Neutrophil (primary cell): ENCODE data around the gene REXO4.
"Not testable (repeated sequence)": the region's sequence is repeated elsewhere in the genome, so short reads cannot be mapped to it uniquely, and the experiment has no call there.

Experiments used
- H3K27ac ChIP-seq: fragments of 200-600 bp; sonication (generic); 2 replicates; pipeline ENCODE4 v1.5.1; 2016; ENCODE audit warnings: mild to moderate bottlenecking, moderate library complexity
- H3K27me3 ChIP-seq: fragments of 200-600 bp; sonication (generic); 2 replicates; pipeline ENCODE4 v1.6.0; 2016; ENCODE audit warnings: mild to moderate bottlenecking
- H3K36me3 ChIP-seq: fragments of 200-600 bp; sonication (generic); 2 replicates; pipeline ENCODE4 v1.5.1; 2017
- H3K4me1 ChIP-seq, 2 experiments: fragments of 200-600 bp in 1 of 2; sonication (generic) in 1 of 2; 1 replicate in 1 of 2; 2 replicates in 1 of 2; pipeline versions ENCODE4 v1.5.1 to v1.6.1; 2013 to 2016; ENCODE audit warnings: low read depth in 1 of 2, low read length in 1 of 2, mild to moderate bottlenecking in 1 of 2, moderate library complexity in 1 of 2; ENCODE audit not compliant: control insufficient read depth in 1 of 2, insufficient read depth in 1 of 2
- H3K4me3 ChIP-seq, 2 experiments: fragments of 200-600 bp in 1 of 2; sonication (generic) in 1 of 2; 1 replicate in 1 of 2; 2 replicates in 1 of 2; pipeline ENCODE4 v1.5.1; 2013 to 2016; ENCODE audit warnings: low read depth in 1 of 2, low read length in 1 of 2, mild to moderate bottlenecking in 1 of 2, moderate library complexity in 1 of 2
- H3K9me3 ChIP-seq: fragments of 200-600 bp; sonication (generic); 2 replicates; pipeline ENCODE4 v1.5.1; 2016
- TF ChIP-seq, protein P1 (sequence below): fragments of 200-600 bp; sonication (generic); IDR thresholded peaks from 2 replicates; pipeline ENCODE4 v1.5.1; 2016; ENCODE audit warnings: antibody characterized with exemption

The REXO4 gene

DNA sequence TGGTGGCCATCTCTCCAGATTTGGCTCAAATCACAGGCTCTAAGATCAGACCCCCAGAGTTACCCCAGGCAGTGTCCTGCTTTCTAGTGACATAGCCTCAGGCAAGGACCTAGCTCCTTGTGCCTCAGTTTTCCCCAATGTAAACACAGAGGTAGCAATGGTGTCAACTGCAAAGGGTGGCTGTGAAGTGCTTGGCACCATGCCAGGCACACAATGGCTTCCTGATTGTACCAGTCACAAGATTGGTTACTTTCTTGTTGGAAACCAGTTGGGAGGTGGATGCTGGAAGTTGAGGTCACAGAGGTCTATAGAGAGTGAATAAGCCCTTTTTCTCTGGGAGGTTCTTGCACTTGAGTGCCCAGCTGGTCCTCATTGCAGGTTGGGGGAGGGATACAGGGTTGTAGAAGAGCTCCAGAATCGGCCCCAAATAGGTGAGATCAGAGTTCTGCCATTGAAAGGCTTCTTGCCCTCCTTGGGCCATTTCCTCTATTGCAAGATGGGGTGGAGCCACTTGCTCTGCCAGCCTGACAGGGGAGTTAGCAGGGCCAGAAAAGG lies 39.3 kb downstream of the REXO4 start:
- no peak overlapping the region for H3K4me3 ChIP-seq
- peaks cover 31 to 37% of the 10 kb centered on the region in 2 experiments for H3K4me1 ChIP-seq
- H3K36me3 ChIP-seq: no peaks in the 10 kb centered on the region
- no peak overlapping the region for H3K27ac ChIP-seq
- H3K9me3 ChIP-seq: no peaks in the 10 kb centered on the region
- H3K27me3 ChIP-seq: no peaks in the 10 kb centered on the region
- TF ChIP-seq, protein P1, sequence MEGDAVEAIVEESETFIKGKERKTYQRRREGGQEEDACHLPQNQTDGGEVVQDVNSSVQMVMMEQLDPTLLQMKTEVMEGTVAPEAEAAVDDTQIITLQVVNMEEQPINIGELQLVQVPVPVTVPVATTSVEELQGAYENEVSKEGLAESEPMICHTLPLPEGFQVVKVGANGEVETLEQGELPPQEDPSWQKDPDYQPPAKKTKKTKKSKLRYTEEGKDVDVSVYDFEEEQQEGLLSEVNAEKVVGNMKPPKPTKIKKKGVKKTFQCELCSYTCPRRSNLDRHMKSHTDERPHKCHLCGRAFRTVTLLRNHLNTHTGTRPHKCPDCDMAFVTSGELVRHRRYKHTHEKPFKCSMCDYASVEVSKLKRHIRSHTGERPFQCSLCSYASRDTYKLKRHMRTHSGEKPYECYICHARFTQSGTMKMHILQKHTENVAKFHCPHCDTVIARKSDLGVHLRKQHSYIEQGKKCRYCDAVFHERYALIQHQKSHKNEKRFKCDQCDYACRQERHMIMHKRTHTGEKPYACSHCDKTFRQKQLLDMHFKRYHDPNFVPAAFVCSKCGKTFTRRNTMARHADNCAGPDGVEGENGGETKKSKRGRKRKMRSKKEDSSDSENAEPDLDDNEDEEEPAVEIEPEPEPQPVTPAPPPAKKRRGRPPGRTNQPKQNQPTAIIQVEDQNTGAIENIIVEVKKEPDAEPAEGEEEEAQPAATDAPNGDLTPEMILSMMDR: no peak

DNA sequence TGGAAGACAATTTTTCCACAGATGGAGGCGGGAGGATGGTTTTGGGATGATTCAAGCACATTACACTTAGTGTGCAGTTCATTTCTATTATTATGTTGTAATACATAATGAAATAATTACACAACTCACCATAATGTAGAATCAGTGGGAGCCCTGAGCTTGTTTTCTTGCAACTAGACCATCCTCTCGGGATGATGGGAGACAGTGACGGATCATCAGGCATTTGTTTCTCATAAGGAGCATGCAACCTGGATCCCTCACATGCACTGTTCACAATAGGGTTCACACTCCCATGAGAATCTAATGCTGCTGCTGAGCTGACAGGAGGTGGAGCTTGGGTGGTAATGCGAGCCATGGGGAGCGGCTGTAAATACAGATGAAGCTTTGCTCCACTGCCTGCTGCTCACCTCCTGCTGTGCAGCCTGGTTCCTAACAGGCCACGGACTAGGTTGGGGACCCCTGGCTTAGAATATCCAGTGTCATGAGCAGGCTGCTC lies 40.0 kb downstream of the REXO4 start:
- H3K4me3 ChIP-seq: no peak overlapping the region
- H3K27ac ChIP-seq: no peak overlapping the region
- TF ChIP-seq, protein P1: no peak
- peaks cover 6% of the 10 kb centered on the region for H3K36me3 ChIP-seq
- peaks cover 31 to 37% of the 10 kb centered on the region in 2 experiments for H3K4me1 ChIP-seq
- no peaks in the 10 kb centered on the region for H3K9me3 ChIP-seq
- no peaks in the 10 kb centered on the region for H3K27me3 ChIP-seq

DNA sequence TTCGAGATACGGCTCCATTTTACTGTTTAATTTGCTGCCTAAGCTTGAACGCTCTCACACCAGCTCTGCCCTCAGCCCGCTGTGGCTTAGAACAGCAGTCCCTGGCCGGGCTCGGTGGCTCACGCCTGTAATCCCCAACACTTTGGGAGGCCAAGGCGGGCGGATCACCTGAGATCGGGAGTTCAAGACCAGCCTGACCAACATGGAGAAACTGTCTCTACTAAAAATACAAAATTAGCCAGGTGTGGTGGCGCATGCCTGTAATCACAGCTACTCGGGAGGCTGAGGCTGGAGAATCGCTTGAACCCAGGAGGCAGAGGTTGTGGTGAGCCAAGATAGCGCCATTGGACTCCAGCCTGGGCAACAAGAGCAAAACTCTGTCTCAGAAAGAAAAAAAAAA lies 40.5 kb downstream of the REXO4 start:
- H3K27ac ChIP-seq, H3K36me3 ChIP-seq, H3K4me3 ChIP-seq, H3K9me3 ChIP-seq, H3K27me3 ChIP-seq: not testable (repeated sequence)
- H3K4me1 ChIP-seq: peaks cover 31 to 37% of the 10 kb centered on the region in 2 experiments

DNA sequence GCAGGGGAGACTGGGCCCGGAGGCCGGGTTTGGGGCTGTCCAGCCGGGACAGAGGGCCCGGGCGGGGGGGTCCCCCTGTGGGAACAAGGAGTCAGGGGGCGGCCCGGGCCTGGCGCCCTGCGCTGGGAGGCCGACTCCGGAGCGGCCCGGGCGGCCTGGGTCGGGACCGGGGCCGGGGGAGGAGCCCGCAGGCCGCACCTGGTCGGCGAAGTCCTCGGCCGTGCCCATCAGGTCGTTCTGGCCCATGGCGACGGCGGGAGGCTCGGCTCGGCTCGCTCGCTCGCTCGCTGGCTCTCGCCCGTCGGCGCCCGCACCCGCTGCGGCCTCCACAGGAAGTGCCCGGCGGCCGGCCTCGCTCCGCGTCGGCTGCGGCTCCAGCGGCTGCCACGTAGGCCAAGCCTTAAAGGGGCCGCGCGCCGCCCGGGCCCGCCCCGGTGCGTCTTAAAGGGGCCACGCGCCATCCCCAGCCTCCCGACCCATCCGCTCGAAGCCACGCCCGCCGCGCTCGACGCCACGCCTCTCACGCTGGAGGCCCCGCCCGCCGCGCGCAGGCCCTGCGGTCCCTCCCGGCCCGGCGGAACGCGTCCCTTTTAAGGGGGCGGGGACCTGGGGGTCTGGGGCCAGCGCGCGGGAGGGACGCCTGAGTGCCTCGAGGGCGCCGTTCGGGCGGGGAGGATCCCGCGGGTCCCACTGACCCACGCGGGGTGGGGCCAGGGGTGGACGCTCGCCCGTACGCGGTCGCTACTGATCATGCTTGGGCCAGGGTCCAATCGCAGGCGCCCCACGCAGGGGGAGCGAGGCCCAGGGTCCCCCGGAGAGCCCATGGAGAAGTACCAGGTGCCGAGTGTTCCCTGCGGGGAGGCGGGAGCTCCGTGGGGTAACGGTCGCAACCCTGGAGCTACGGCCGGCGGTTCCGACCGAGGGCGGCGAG lies 41.8 kb downstream of the REXO4 start, which contains the start of the genes STKLD1 and SURF4:
STKLD1 (plus strand) TSS at position 643 of the 931 bp plus-strand sequence; CDS start at position 751, 108 bp downstream.
SURF4 (minus strand) TSS at position 337 of the 931 bp plus-strand sequence; CDS start at position 246, 91 bp downstream.
- peaks cover 7% of the 10 kb centered on the region for H3K36me3 ChIP-seq
- no peaks in the 10 kb centered on the region for H3K9me3 ChIP-seq
- TF ChIP-seq, protein P1: peak; percentile 73
- H3K4me1 ChIP-seq: peaks cover 41 to 46% of the 10 kb centered on the region in 2 experiments
- H3K27me3 ChIP-seq: no peaks in the 10 kb centered on the region
- H3K4me3 ChIP-seq: peak within 1 kb of the TSS; percentile 75 to 89
- H3K27ac ChIP-seq: peak within 1 kb of the TSS; percentile 95

DNA sequence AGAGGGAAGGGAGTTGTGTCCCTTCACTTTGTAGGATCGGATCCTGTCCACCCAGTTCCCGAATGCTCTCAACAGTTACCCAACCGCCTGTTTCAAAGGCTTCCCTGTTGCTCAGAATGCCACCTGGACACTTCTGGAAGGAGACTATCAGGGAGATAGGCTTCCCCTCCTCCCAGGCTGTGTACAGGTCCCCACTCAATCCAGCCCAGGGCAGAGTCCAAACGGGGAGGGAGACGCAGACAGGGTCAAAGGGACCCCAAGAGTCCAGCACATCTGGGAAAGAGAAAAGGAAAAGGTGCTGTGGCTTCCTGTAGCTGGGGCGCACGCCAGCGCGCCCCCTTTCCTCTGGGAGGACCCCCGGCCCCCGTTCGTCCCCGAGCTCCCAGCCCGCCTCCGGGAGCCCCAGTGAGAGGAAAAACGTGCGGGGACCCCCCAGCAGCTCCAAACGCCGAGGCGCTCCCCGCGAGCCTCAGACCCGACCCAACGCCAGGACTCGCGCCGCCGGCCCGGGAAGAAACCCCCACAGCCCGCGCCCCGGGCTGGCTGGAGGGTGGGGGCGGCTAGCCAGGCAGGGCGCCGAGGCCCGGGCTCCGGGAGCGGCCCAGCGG lies 42.6 kb downstream of the REXO4 start:
- H3K9me3 ChIP-seq: no peaks in the 10 kb centered on the region
- TF ChIP-seq, protein P1: no peak
- peaks cover 7% of the 10 kb centered on the region for H3K36me3 ChIP-seq
- peak overlapping the region; percentile 75 to 89 for H3K4me3 ChIP-seq
- H3K27me3 ChIP-seq: no peaks in the 10 kb centered on the region
- peaks cover 41 to 46% of the 10 kb centered on the region in 2 experiments for H3K4me1 ChIP-seq
- peak overlapping the region; percentile 95 for H3K27ac ChIP-seq
